Left lung (tissue), 10 donors: Measurements from ENCODE around the gene CT47A1. TPM values are rescaled to one million over a fixed set of nuclear protein-coding genes. Genes with fewer than 3 reads are reported as not detected.

Experiments
- ATAC-seq: fragments of 200-7000 bp; cut with Tn5 transposase; one replicate; pipeline ENCODE4 v1.9.1; 2020; ENCODE audit warnings: moderate library complexity
- DNase-seq, 4 donors: peaks; one replicate each; pipeline ENCODE4 v3.0.0-alpha.2; 2013 to 2020
- H3K27ac ChIP-seq, 2 donors: fragments of 200-600 bp; sonication (generic) in 1 of 2; one replicate each; pipeline versions ENCODE4 v1.5.0 to v1.8.0; 2020 to 2021
- H3K27me3 ChIP-seq, 2 donors: fragments of 200-600 bp; sonication (generic) in 1 of 2; one replicate each; pipeline versions ENCODE4 v1.5.0 to v1.8.0; 2020 to 2021
- H3K36me3 ChIP-seq, 2 donors: fragments of 200-600 bp; sonication (generic) in 1 of 2; one replicate each; pipeline versions ENCODE4 v1.5.0 to v1.8.0; 2020 to 2021
- H3K4me1 ChIP-seq, 2 donors: fragments of 200-600 bp; one replicate each; pipeline ENCODE4 v1.8.0; 2021
- H3K4me3 ChIP-seq, 2 donors: fragments of 200-600 bp; sonication (generic) in 1 of 2; one replicate each; pipeline versions ENCODE4 v1.5.0 to v1.8.0; 2020 to 2021; ENCODE audit warnings: mild to moderate bottlenecking in 1 of 2
- H3K9me3 ChIP-seq, 2 donors: fragments of 200-600 bp; sonication (generic) in 1 of 2; one replicate each; pipeline versions ENCODE4 v1.5.0 to v1.8.0; 2020 to 2021
- intact Hi-C, 2 donors: fragments of 100-400 bp; cut with DNase I; formaldehyde crosslinking; loops; one replicate each; pipeline versions ENCODE4 v1.11.2 to v1.14.2; 2022
- polyA plus RNA-seq, 6 donors: library from polyadenylated mRNA; unstranded; fragments of 120-200 nt; gene quantifications; one replicate each; pipeline ENCODE4 v1.2.1, GENCODE V29; 2013; ENCODE audit not compliant: insufficient read length in 6 of 6
- total RNA-seq, 2 donors: library from RNA; stranded (reverse); fragmentation: NEBNext Ultra II Directional; extraction: Animal tissue kit (Norgen Biotek cat#: 25700); gene quantifications; one replicate each; pipeline ENCODE4 v1.2.1, GENCODE V29; 2021
- TF ChIP-seq, protein P1 (sequence below), 2 donors: fragments of 200-600 bp; sonication (generic) in 1 of 2; IDR thresholded peaks; one replicate each; pipeline versions ENCODE4 v1.5.0 to v1.8.0; 2021; ENCODE audit warnings: antibody characterized with exemption in 2 of 2
- donor health status: DM: no; HTN: yes; CAD: no.
- donor health status: DM: no; HTN: no; CAD: no.

CT47A1 gene
- total and polyA plus RNA-seq, 8 donors: not detected

GRCh38 chrX:121011254-121011653, 25.7 kb upstream of the CT47A1 start:
- H3K36me3 ChIP-seq: no peaks in the 10 kb centered on the region
- H3K4me1 ChIP-seq: no peaks in the 10 kb centered on the region
- intact Hi-C loops: no loop called here
- ATAC-seq (no peak), DNase-seq (no peak)
- H3K4me3 ChIP-seq: no peak overlapping the region
- TF ChIP-seq, protein P1, sequence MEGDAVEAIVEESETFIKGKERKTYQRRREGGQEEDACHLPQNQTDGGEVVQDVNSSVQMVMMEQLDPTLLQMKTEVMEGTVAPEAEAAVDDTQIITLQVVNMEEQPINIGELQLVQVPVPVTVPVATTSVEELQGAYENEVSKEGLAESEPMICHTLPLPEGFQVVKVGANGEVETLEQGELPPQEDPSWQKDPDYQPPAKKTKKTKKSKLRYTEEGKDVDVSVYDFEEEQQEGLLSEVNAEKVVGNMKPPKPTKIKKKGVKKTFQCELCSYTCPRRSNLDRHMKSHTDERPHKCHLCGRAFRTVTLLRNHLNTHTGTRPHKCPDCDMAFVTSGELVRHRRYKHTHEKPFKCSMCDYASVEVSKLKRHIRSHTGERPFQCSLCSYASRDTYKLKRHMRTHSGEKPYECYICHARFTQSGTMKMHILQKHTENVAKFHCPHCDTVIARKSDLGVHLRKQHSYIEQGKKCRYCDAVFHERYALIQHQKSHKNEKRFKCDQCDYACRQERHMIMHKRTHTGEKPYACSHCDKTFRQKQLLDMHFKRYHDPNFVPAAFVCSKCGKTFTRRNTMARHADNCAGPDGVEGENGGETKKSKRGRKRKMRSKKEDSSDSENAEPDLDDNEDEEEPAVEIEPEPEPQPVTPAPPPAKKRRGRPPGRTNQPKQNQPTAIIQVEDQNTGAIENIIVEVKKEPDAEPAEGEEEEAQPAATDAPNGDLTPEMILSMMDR (IDR thresholded peaks at IDR 0.05): no peak
- H3K27me3 ChIP-seq: no peaks in the 10 kb centered on the region
- no peaks in the 10 kb centered on the region for H3K9me3 ChIP-seq
- no peak overlapping the region for H3K27ac ChIP-seq

- TF ChIP-seq, protein P1 (IDR thresholded peaks at IDR 0.05): no peak
- no peak for DNase-seq
- ATAC-seq: no peak
- H3K4me1 ChIP-seq: no peaks in the 10 kb centered on the region
- H3K27me3 ChIP-seq: no peaks in the 10 kb centered on the region
- H3K9me3 ChIP-seq: no peaks in the 10 kb centered on the region
- intact Hi-C loops: no loop called here
- no peaks in the 10 kb centered on the region for H3K36me3 ChIP-seq
- no peak overlapping the region for H3K27ac ChIP-seq
- H3K4me3 ChIP-seq: no peak overlapping the region
Measured at GRCh38 chrX:121010218-121010617, 24.7 kb upstream of the CT47A1 start.

- Histone ChIP-seq H3K27me3 (no peaks in the 10 kb centered on the region), H3K4me3 (no peak overlapping the region), H3K27ac (no peak overlapping the region), H3K4me1 (no peaks in the 10 kb centered on the region), H3K36me3 (no peaks in the 10 kb centered on the region), H3K9me3 (no peaks in the 10 kb centered on the region)
- TF ChIP-seq, protein P1 (IDR thresholded peaks at IDR 0.05): no peak
- intact Hi-C loops: no loop called here
- ATAC-seq (no peak), DNase-seq (no peak)
Measured at GRCh38 chrX:121009764-121010163, 24.2 kb upstream of the CT47A1 start.

GRCh38 chrX:121008920-121009319, 23.4 kb upstream of the CT47A1 start:
- no peaks in the 10 kb centered on the region for H3K9me3 ChIP-seq
- H3K4me1 ChIP-seq: no peaks in the 10 kb centered on the region
- TF ChIP-seq, protein P1 (IDR thresholded peaks at IDR 0.05): no peak
- no peaks in the 10 kb centered on the region for H3K27me3 ChIP-seq
- H3K4me3 ChIP-seq: no peak overlapping the region
- peak; percentile 63 for ATAC-seq
- no peaks in the 10 kb centered on the region for H3K36me3 ChIP-seq
- H3K27ac ChIP-seq: no peak overlapping the region
- peak in 1 of 4 donors; percentile 4 for DNase-seq
- intact Hi-C loops: no loop called here

DNA sequence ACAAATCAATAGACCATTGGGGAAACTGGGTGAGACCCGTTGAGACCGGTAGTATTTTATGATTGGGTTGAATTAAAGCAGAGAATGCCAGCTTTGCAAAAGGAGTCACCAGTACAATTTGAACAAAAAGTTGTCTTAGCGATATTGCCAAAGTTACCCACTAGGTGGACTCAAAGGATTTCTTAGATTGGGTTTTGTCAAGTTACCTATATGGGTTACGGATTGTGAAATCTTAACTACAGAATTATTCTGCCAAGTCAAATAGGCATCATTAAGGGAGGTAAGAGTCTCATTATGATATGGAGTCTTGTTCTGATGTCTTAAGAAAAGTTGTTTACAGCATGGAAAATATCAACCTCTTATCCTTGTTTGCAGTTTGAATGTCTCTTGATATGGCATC, 15.0 kb upstream of the CT47A1 start:
- Histone ChIP-seq H3K36me3 (no peaks in the 10 kb centered on the region), H3K4me1 (no peaks in the 10 kb centered on the region), H3K27me3 (no peaks in the 10 kb centered on the region), H3K4me3 (no peak overlapping the region), H3K9me3 (no peaks in the 10 kb centered on the region), H3K27ac (no peak overlapping the region)
- ATAC-seq (peak; percentile 49), DNase-seq (no peak)
- TF ChIP-seq, protein P1 (IDR thresholded peaks at IDR 0.05): no peak
- intact Hi-C loops: no loop called here
